Mesenchymal stem cell (in vitro differentiated cells and primary cell): ENCODE data around the gene ZBTB25.

Experiments
- DNase-seq: peaks from one replicate; pipeline ENCODE4 v3.0.0-alpha.2; 2013
- H2AFZ ChIP-seq: one replicate; pipeline ENCODE4 v1.6.1; 2013; ENCODE audit warnings: low read depth, mild to moderate bottlenecking, control low read depth, inconsistent platforms, low read length, moderate library complexity
- H2AK5ac ChIP-seq: 2 replicates; pipeline ENCODE4 v1.6.1; 2013; ENCODE audit warnings: low read length, moderate library complexity, mild to moderate bottlenecking, inconsistent platforms; ENCODE audit not compliant: severe bottlenecking
- H2BK120ac ChIP-seq: one replicate; pipeline ENCODE4 v1.6.1; 2013; ENCODE audit warnings: low read depth, mild to moderate bottlenecking, inconsistent platforms, low read length, moderate library complexity
- H2BK12ac ChIP-seq, 2 experiments: one replicate each; pipeline ENCODE4 v1.6.1; 2013; ENCODE audit warnings: inconsistent platforms in 2 of 2, low read length in 2 of 2, mild to moderate bottlenecking in 2 of 2, moderate library complexity in 2 of 2, control low read depth in 1 of 2
- H2BK15ac ChIP-seq: one replicate; pipeline ENCODE4 v1.6.1; 2013; ENCODE audit warnings: mild to moderate bottlenecking, low read depth, inconsistent platforms; ENCODE audit not compliant: poor library complexity, severe bottlenecking
- H2BK5ac ChIP-seq: 2 replicates; pipeline ENCODE4 v1.6.1; 2013; ENCODE audit warnings: low read depth, mild to moderate bottlenecking, low read length, control low read depth, inconsistent platforms; ENCODE audit not compliant: poor library complexity, severe bottlenecking
- H3K14ac ChIP-seq, 2 experiments: one replicate each; pipeline ENCODE4 v1.6.1; 2013; ENCODE audit warnings: inconsistent platforms in 2 of 2, low read length in 2 of 2, control low read depth in 1 of 2, mild to moderate bottlenecking in 1 of 2, moderate library complexity in 1 of 2
- H3K18ac ChIP-seq, 2 experiments: one replicate each; pipeline ENCODE4 v1.6.1; 2013; ENCODE audit warnings: inconsistent platforms in 2 of 2, low read length in 2 of 2, control low read depth in 1 of 2, low read depth in 1 of 2, mild to moderate bottlenecking in 1 of 2
- H3K23ac ChIP-seq, 2 experiments: one replicate each; pipeline ENCODE4 v1.6.1; 2013; ENCODE audit warnings: inconsistent platforms in 2 of 2, low read length in 2 of 2, mild to moderate bottlenecking in 2 of 2, moderate library complexity in 2 of 2, control low read depth in 1 of 2
- H3K27ac ChIP-seq: 2 replicates; pipeline ENCODE4 v1.5.1; 2013; ENCODE audit warnings: mild to moderate bottlenecking, moderate library complexity, low read length, control low read depth, inconsistent platforms; ENCODE audit not compliant: poor library complexity, severe bottlenecking
- H3K27me3 ChIP-seq, 2 experiments: 2 replicates each; pipeline versions ENCODE4 v1.6.1 to v1.7.0; 2013; ENCODE audit warnings: low read length in 2 of 2, mild to moderate bottlenecking in 2 of 2, moderate library complexity in 2 of 2, control low read depth in 1 of 2, inconsistent platforms in 1 of 2; ENCODE audit not compliant: control insufficient read depth in 1 of 2, insufficient read depth in 1 of 2
- H3K36me3 ChIP-seq, 2 experiments: 2 replicates each; pipeline versions ENCODE4 v1.6.1 to v1.7.0; 2013; ENCODE audit warnings: low read length in 2 of 2, control low read depth in 1 of 2, inconsistent platforms in 1 of 2, low read depth in 1 of 2, mild to moderate bottlenecking in 1 of 2; ENCODE audit not compliant: insufficient read depth in 2 of 2, control insufficient read depth in 1 of 2
- H3K4ac ChIP-seq, 2 experiments: one replicate each; pipeline ENCODE4 v1.6.1; 2013; ENCODE audit warnings: inconsistent platforms in 2 of 2, low read length in 2 of 2, mild to moderate bottlenecking in 2 of 2, moderate library complexity in 2 of 2, control low read depth in 1 of 2, low read depth in 1 of 2
- H3K4me1 ChIP-seq: 2 replicates; pipeline ENCODE4 v1.6.1; 2013; ENCODE audit warnings: low read depth, low read length, control low read depth; ENCODE audit not compliant: control insufficient read depth, insufficient read depth
- H3K4me2 ChIP-seq: 2 replicates; pipeline ENCODE4 v1.6.1; 2013; ENCODE audit warnings: low read length, mild to moderate bottlenecking, inconsistent platforms; ENCODE audit not compliant: poor library complexity, severe bottlenecking
- H3K4me3 ChIP-seq, 2 experiments: 2 replicates each; pipeline versions ENCODE4 v1.5.1 to v1.7.0; 2013; ENCODE audit warnings: low read length in 2 of 2, mild to moderate bottlenecking in 2 of 2, control low read depth in 1 of 2, low read depth in 1 of 2; ENCODE audit not compliant: insufficient read depth in 1 of 2
- H3K79me1 ChIP-seq: replicated peaks from 2 replicates; pipeline ENCODE4 v1.6.1; 2013; ENCODE audit warnings: mild to moderate bottlenecking, control low read depth, low read length, inconsistent platforms; ENCODE audit not compliant: poor library complexity, severe bottlenecking
- H3K9ac ChIP-seq: 2 replicates; pipeline ENCODE4 v1.7.0; 2013; ENCODE audit warnings: mild to moderate bottlenecking, low read length, moderate library complexity
- H3K9me3 ChIP-seq: 2 replicates; pipeline ENCODE4 v1.7.0; 2013; ENCODE audit warnings: mild to moderate bottlenecking, low read length; ENCODE audit not compliant: control insufficient read depth
- H4K8ac ChIP-seq: one replicate; pipeline ENCODE4 v1.6.1; 2013; ENCODE audit warnings: inconsistent platforms, mild to moderate bottlenecking, low read length, moderate library complexity
- H4K91ac ChIP-seq: one replicate; pipeline ENCODE4 v1.6.1; 2013; ENCODE audit warnings: mild to moderate bottlenecking, low read length, inconsistent platforms
- WGBS: methylation state at CpG from one replicate; pipeline ENCODE4 v1.1.7; 2013; ENCODE audit warnings: mixed read lengths; 5-methylcytosine and 5-hydroxymethylcytosine counted together

Gene ZBTB25

GRCh38 chr14:64501411-64502171 is 2.0 kb downstream of the ZBTB25 start:
- H3K36me3 ChIP-seq = peaks cover 0 to 15% of the 10 kb centered on the region in 2 experiments
- H3K4ac ChIP-seq = peak overlapping the region; percentile 37 to 81
- H3K9ac ChIP-seq = peak overlapping the region; percentile 97
- no peak overlapping the region for H2BK5ac ChIP-seq
- H3K79me1 ChIP-seq = peaks cover 4% of the 10 kb centered on the region
- no peak overlapping the region for H2BK120ac ChIP-seq
- H3K18ac ChIP-seq = peak overlapping the region; percentile 63 to 69
- H3K4me1 ChIP-seq = peaks cover 11% of the 10 kb centered on the region
- no peak overlapping the region for H2AFZ ChIP-seq
- peak overlapping the region in 1 of 2 experiments; percentile 93 for H3K4me3 ChIP-seq
- H4K8ac ChIP-seq = peak overlapping the region; percentile 22
- H2BK15ac ChIP-seq = no peak overlapping the region
- no peaks in the 10 kb centered on the region for H3K9me3 ChIP-seq
- no peak overlapping the region for H3K23ac ChIP-seq
- 27% methylated on average over 8 of the region's 8 CpGs for WGBS
- H2BK12ac ChIP-seq = peak overlapping the region; percentile 22 to 64
- peak; percentile 88 for DNase-seq
- peak overlapping the region; percentile 55 for H3K4me2 ChIP-seq
- peak overlapping the region; percentile 13 for H3K27ac ChIP-seq
- peak overlapping the region; percentile 14 for H4K91ac ChIP-seq
- peak overlapping the region; percentile 69 for H2AK5ac ChIP-seq
- H3K14ac ChIP-seq = no peak overlapping the region
- H3K27me3 ChIP-seq = no peaks in the 10 kb centered on the region

- Histone ChIP-seq H4K91ac (no peak overlapping the region), H3K4ac (no peak overlapping the region), H3K4me1 (peaks cover 11% of the 10 kb centered on the region), H3K23ac (no peak overlapping the region), H3K9me3 (no peaks in the 10 kb centered on the region), H3K18ac (no peak overlapping the region), H2BK120ac (no peak overlapping the region), H3K27me3 (no peaks in the 10 kb centered on the region), H2BK5ac (no peak overlapping the region), H4K8ac (no peak overlapping the region), H3K27ac (no peak overlapping the region), H2AK5ac (no peak overlapping the region), H3K79me1 (peaks cover 4% of the 10 kb centered on the region), H3K4me3 (no peak overlapping the region), H2BK15ac (no peak overlapping the region), H2BK12ac (no peak overlapping the region), H3K4me2 (no peak overlapping the region), H3K36me3 (peaks cover 0 to 21% of the 10 kb centered on the region in 2 experiments), H2AFZ (no peak overlapping the region), H3K9ac (peak overlapping the region; percentile 41), H3K14ac (no peak overlapping the region)
- DNase-seq = peak; percentile 61
- WGBS = 100% methylated on average over 1 of the region's 1 CpG
Observed at GRCh38 chr14:64500088-64500487, 3.5 kb downstream of the ZBTB25 start.

GRCh38 chr14:64496764-64497163 is 6.9 kb downstream of the ZBTB25 start:
- Histone ChIP-seq H3K14ac (no peak overlapping the region), H2AK5ac (no peak overlapping the region), H2BK12ac (no peak overlapping the region), H2BK120ac (no peak overlapping the region), H2BK5ac (no peak overlapping the region), H4K91ac (no peak overlapping the region), H3K36me3 (peaks cover 0 to 27% of the 10 kb centered on the region in 2 experiments), H3K79me1 (peaks cover 9% of the 10 kb centered on the region), H2BK15ac (no peak overlapping the region), H4K8ac (no peak overlapping the region), H3K9ac (no peak overlapping the region), H3K4ac (no peak overlapping the region), H3K4me3 (no peak overlapping the region), H3K4me1 (peaks cover 3% of the 10 kb centered on the region), H3K27ac (no peak overlapping the region), H3K27me3 (no peaks in the 10 kb centered on the region), H3K4me2 (no peak overlapping the region), H3K18ac (no peak overlapping the region), H3K23ac (no peak overlapping the region), H3K9me3 (no peaks in the 10 kb centered on the region), H2AFZ (no peak overlapping the region)
- no peak for DNase-seq

GRCh38 chr14:64495252-64495651 is 8.4 kb downstream of the ZBTB25 start:
- Histone ChIP-seq H3K27me3 (no peaks in the 10 kb centered on the region), H3K9me3 (no peaks in the 10 kb centered on the region), H2BK120ac (no peak overlapping the region), H3K4me3 (no peak overlapping the region), H3K79me1 (peaks cover 18% of the 10 kb centered on the region), H3K18ac (no peak overlapping the region), H2BK15ac (no peak overlapping the region), H3K27ac (no peak overlapping the region), H4K91ac (no peak overlapping the region), H2BK12ac (no peak overlapping the region), H2BK5ac (no peak overlapping the region), H2AK5ac (no peak overlapping the region), H3K4ac (no peak overlapping the region), H3K9ac (no peak overlapping the region), H3K14ac (no peak overlapping the region), H4K8ac (no peak overlapping the region), H2AFZ (no peak overlapping the region), H3K23ac (no peak overlapping the region), H3K4me2 (no peak overlapping the region), H3K36me3 (peaks cover 0 to 37% of the 10 kb centered on the region in 2 experiments), H3K4me1 (no peaks in the 10 kb centered on the region)
- no peak for DNase-seq
